Measurements from ENCODE around the gene TAS2R5. TPM values are rescaled to one million over a fixed set of nuclear protein-coding genes. Genes with fewer than 3 reads are reported as not detected.

Gene TAS2R5
- total RNA-seq, 1 donor from 2014 or later: not detected

Other genes with a start within 250 kb of the TAS2R5 start
- gene AGK, start 238.8 kb upstream of the TAS2R5 start, total RNA-seq: 37.7 TPM
- 10.8 TPM for gene DENND11, start 88.1 kb upstream of the TAS2R5 start, total RNA-seq
- gene WEE2, start 81.9 kb upstream of the TAS2R5 start, total RNA-seq: not detected
- 98.4 TPM for gene SSBP1, start 51.9 kb upstream of the TAS2R5 start, total RNA-seq
- gene TAS2R3, start 26.1 kb upstream of the TAS2R5 start, total RNA-seq: 0.47 TPM
- 0.20 TPM for gene TAS2R4, start 13.5 kb upstream of the TAS2R5 start, total RNA-seq
- not detected for gene PRSS37, start 51.3 kb downstream of the TAS2R5 start, total RNA-seq
- not detected for gene OR9A4, start 126.2 kb downstream of the TAS2R5 start, total RNA-seq
- 0.50 TPM for gene CLEC5A, start 156.8 kb downstream of the TAS2R5 start, total RNA-seq
- gene TAS2R38, start 183.6 kb downstream of the TAS2R5 start, total RNA-seq: not detected
- 1.1 TPM for gene MGAM, start 205.7 kb downstream of the TAS2R5 start, total RNA-seq